ENCODE results near the gene YIPF1. TPM values are rescaled to one million over a fixed set of nuclear protein-coding genes. Genes with fewer than 3 reads are reported as not detected.
"Not testable (repeated sequence)": the region's sequence is repeated elsewhere in the genome, so short reads cannot be mapped to it uniquely, and the experiment has no call there.

Gene YIPF1
- total and polyA plus RNA-seq, 10 of the 15 experiments (the other 5 are each of a cell fraction or from before 2014, with no cell fraction given), result 13.0 to 36.0 (median 20.3) TPM

DNA sequence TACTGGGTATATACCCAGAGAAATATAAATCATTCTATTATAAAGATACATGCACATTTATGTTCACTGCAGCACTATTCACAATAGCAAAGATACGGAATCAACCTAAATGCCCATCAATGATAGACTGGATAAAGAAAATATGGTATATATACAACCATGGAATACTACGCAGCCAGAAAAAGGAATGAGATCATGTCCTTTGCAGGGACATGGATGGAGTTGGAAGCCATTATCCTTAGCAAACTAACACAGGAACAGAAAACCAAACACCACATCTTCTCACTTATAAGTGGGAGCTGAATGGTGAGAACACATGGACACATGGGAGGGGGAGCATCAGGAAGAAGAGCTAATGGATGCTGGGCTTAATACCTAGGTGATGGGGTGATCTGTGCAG, 7.7 kb downstream of the YIPF1 start:
- ATAC-seq; H3K27me3 ChIP-seq (replicated peaks in 1 of 2; ENCODE audit: control insufficient read depth in 2 of 2, insufficient read depth in 2 of 2, low read length in 1 of 2); H2AFZ ChIP-seq (ENCODE audit: control insufficient read depth, low read depth, low read length); in situ Hi-C loops (cut with MboI); H3K36me3 ChIP-seq (ENCODE audit: control insufficient read depth in 2 of 2, insufficient read depth in 2 of 2, low read length in 1 of 2); H3K79me2 ChIP-seq (ENCODE audit: control insufficient read depth, insufficient read depth, low read length); H3K4me2 ChIP-seq (ENCODE audit: control insufficient read depth, insufficient read depth); H4K20me1 ChIP-seq (ENCODE audit: control insufficient read depth, insufficient read depth); H3K9ac ChIP-seq (ENCODE audit: control insufficient read depth, insufficient read depth, low read length); H3K27ac ChIP-seq (ENCODE audit: control insufficient read depth, insufficient read depth); H3K4me1 ChIP-seq (ENCODE audit: control insufficient read depth, insufficient read depth, low read length); H3K9me3 ChIP-seq (replicated peaks; ENCODE audit: control insufficient read depth, insufficient read depth, low read length); H3K4me3 ChIP-seq; FAIRE-seq; DNase-seq (ENCODE audit: low read depth, low spot score); intact Hi-C loops (cut with micrococcal nuclease; ENCODE audit: unreplicated experiment); BruUV-seq (replicated peaks): not testable (repeated sequence)
- ChIA-PET POLR2A (interaction anchor here (1.8 kb wide), 1 partner anchor 64 kb away, joined by 5 read pairs; the partner anchor contains the start of genes IFT25 and LRRC42), CTCF (interaction anchor here (1.1 to 8.7 kb wide), 5 partner anchors 12 to 78 kb away, joined by 3 to 198 read pairs (median 9); partner anchors contain the start of genes IFT25 and LRRC42), SMC1A (ENCODE audit: uncharacterized antibody, unreplicated experiment) (interaction anchor here (1.1 to 5.4 kb wide), 5 partner anchors 11 to 77 kb away, joined by 3 to 68 read pairs (median 7); no protein-coding TSS in a partner anchor), RAD21 (ENCODE audit: unreplicated experiment) (interaction anchor here (1.5 to 1.8 kb wide), 3 partner anchors 21 to 66 kb away, joined by 4 to 6 read pairs (median 5); partner anchors contain the start of genes IFT25 and LRRC42)
- WGBS (ENCODE audit: insufficient coverage, insufficient replicate concordance, low lambda C conversion rate, missing lambda C conversion rate), result 96% methylated on average over 2 of the region's 2 CpGs

DNA sequence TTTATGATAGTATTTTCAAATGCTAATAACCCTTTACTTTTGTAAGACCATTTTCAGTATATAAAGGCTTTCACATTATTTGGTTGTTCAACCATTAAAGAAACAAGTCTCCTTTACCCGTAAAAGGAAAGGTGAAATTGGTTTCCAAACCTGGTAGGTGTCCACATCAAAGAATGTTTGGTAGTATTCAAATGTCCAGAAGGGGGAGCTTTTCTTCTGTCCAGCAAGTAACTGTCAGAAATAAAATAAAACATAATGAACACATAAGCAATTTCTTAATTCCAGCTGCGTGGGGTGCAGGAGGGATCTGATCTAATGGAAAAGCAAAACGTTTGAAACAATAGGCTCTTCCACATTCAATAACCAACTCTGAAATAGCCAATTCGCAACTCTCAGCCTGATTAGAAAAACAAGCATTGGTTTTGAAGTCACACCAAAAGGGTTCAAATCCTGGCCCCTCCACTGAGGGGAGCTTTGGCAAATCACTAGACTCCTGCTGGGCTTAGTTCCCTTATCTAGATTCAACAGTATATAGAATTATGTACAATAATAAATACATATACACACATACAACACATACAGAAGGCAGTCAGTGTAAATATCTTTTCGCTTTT, 11.0 kb downstream of the YIPF1 start:
- 41% methylated on average over 5 of the region's 5 CpGs for WGBS (ENCODE audit: insufficient coverage, insufficient replicate concordance, low lambda C conversion rate, missing lambda C conversion rate)

More for the DNA sequence above, 11.0 kb downstream of the YIPF1 start:
- Histone ChIP-seq H3K4me1 (ENCODE audit: control insufficient read depth, insufficient read depth, low read length) (no peaks in the 10 kb centered on the region), H3K4me3 (no peak overlapping the region), H3K79me2 (ENCODE audit: control insufficient read depth, insufficient read depth, low read length) (no peaks in the 10 kb centered on the region), H3K27ac (ENCODE audit: control insufficient read depth, insufficient read depth) (no peak overlapping the region), H3K4me2 (ENCODE audit: control insufficient read depth, insufficient read depth) (no peak overlapping the region), H3K9ac (ENCODE audit: control insufficient read depth, insufficient read depth, low read length) (no peak overlapping the region), H3K9me3 (replicated peaks; ENCODE audit: control insufficient read depth, insufficient read depth, low read length) (no peaks in the 10 kb centered on the region), H2AFZ (ENCODE audit: control insufficient read depth, low read depth, low read length) (no peak overlapping the region), H3K36me3 (ENCODE audit: control insufficient read depth in 2 of 2, insufficient read depth in 2 of 2, low read length in 1 of 2) (peaks cover 0 to 3% of the 10 kb centered on the region in 2 experiments; a peak in 2 of 4 replicates), H4K20me1 (ENCODE audit: control insufficient read depth, insufficient read depth) (no peaks in the 10 kb centered on the region), H3K27me3 (replicated peaks in 1 of 2; ENCODE audit: control insufficient read depth in 2 of 2, insufficient read depth in 2 of 2, low read length in 1 of 2) (no peaks in the 10 kb centered on the region)
- no TSS peak for BruUV-seq (replicated peaks)
- RAD21 ChIA-PET (ENCODE audit: unreplicated experiment), result interaction anchor here (0.6 to 4.8 kb wide), 13 partner anchors 8 to 202 kb away, joined by 3 to 34 read pairs (median 5); partner anchors contain the start of genes IFT25 and LRRC42
- ATAC-seq, result peak; percentile 60; the same call in 2 of the 3 replicates
- in situ Hi-C loops (cut with MboI), result no loop called here
- no peak for DNase-seq (ENCODE audit: low read depth, low spot score)
- SMC1A ChIA-PET (ENCODE audit: uncharacterized antibody, unreplicated experiment), result interaction anchor here (0.8 to 5.4 kb wide), 16 partner anchors 10 to 209 kb away, joined by 3 to 68 read pairs (median 6); partner anchors contain the start of gene IFT25
- FAIRE-seq, result peak; percentile 35
- intact Hi-C loops (cut with micrococcal nuclease; ENCODE audit: unreplicated experiment), result loop anchor here (1.0 kb wide), 1 partner anchor 71 kb away; no protein-coding TSS in a partner anchor
- CTCF ChIA-PET, result interaction anchor here (0.6 to 8.7 kb wide), 33 partner anchors 9 to 620 kb away, joined by 3 to 198 read pairs (median 4); partner anchors contain the start of genes IFT25, LRRC42, NDC1 and YIPF1
- no peak for TF ChIP-seq CHD4 (IDR thresholded peaks at IDR 0.05)
- no peak for TF ChIP-seq HDGF (IDR thresholded peaks at IDR 0.05)
- no peak for TF ChIP-seq IKZF1 (conservative IDR thresholded peaks at IDR 0.05)
- TF ChIP-seq TCF7 (IDR thresholded peaks at IDR 0.05; ENCODE audit: borderline replicate concordance), result peak; percentile 56; the same call in 1 of the 2 replicates
- TF ChIP-seq FOS (IDR thresholded peaks at IDR 0.05; ENCODE audit: borderline replicate concordance, extremely low read depth, insufficient read length), result no peak
- TF ChIP-seq, protein P1, sequence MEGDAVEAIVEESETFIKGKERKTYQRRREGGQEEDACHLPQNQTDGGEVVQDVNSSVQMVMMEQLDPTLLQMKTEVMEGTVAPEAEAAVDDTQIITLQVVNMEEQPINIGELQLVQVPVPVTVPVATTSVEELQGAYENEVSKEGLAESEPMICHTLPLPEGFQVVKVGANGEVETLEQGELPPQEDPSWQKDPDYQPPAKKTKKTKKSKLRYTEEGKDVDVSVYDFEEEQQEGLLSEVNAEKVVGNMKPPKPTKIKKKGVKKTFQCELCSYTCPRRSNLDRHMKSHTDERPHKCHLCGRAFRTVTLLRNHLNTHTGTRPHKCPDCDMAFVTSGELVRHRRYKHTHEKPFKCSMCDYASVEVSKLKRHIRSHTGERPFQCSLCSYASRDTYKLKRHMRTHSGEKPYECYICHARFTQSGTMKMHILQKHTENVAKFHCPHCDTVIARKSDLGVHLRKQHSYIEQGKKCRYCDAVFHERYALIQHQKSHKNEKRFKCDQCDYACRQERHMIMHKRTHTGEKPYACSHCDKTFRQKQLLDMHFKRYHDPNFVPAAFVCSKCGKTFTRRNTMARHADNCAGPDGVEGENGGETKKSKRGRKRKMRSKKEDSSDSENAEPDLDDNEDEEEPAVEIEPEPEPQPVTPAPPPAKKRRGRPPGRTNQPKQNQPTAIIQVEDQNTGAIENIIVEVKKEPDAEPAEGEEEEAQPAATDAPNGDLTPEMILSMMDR (IDR thresholded peaks at IDR 0.05 in 2 of 3, conservative IDR thresholded peaks at IDR 0.05 in 1 of 3; ENCODE audit: control insufficient read depth in 2 of 3, extremely low read depth in 1 of 3, insufficient read depth in 1 of 3, low read depth in 3 of 3, low read length in 3 of 3), result peak; percentile 48 to 55 (median 54)
- TF ChIP-seq RAD21 (IDR thresholded peaks at IDR 0.05; ENCODE audit: insufficient read depth, low read depth, low read length), result peak; percentile 67
- TF ChIP-seq SMC3 (IDR thresholded peaks at IDR 0.05; ENCODE audit: borderline replicate concordance, low read length), result peak; percentile 72
- POLR2A ChIA-PET, result interaction anchor here (1.1 to 1.4 kb wide), 2 partner anchors 80 to 81 kb away, joined by 3 read pairs; no protein-coding TSS in a partner anchor
